Measurements from ENCODE around the gene ATP1B1. TPM values are rescaled to one million over a fixed set of nuclear protein-coding genes. Genes with fewer than 3 reads are reported as not detected.

The ATP1B1 gene
- total and polyA plus RNA-seq, 2 of the 13 experiments (the other 11 are each of a cell fraction or from before 2014, with no cell fraction given) = 134 to 135 TPM

DNA sequence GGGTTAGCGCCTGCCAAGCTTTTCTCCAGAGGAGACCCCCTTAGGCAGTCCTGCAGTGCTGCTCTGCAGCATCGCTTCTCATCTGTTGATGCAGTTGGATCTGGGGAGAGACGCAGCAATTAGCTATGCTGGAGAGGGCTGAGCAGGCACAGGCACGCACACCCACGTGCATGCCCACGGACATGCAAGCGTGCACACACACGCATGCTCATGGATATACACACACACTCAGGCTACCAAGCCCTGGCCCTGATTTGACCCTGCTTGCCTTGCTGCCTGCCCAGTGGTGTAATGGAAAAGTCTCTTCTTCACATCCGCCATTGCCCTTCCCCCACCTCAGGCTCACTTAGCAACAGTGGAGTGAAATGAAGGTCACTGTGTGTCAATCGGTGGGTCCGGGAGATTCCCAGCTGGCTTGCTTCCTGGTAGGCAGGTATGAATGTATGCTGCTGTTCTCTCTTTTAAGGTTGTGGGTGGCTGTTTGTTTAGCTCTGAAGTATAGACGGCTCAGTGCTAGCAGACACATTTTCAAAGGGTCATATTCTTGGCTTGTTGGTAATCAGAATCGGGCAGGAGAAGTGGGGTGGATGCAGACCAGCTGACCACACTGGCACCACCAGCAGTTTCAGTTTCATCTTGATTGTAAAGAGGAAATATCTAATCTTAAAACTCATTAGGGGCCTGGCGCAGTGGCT, 9.5 kb downstream of the ATP1B1 start (continued):
- TF ChIP-seq ONECUT2 (CRISPR knock-in tag; IDR thresholded peaks at IDR 0.05) (0 out of 2 replicates have a peak, but pooled peaks have one; percentile 38), BORCS8-MEF2B (CRISPR knock-in tag; IDR thresholded peaks at IDR 0.05) (peak; percentile 63; the same call in 1 of the 2 replicates), FOXK1 (CRISPR knock-in tag; IDR thresholded peaks at IDR 0.05; ENCODE audit: borderline replicate concordance, low read depth) (peak; percentile 77; the same call in 1 of the 2 replicates), SAP130 (CRISPR knock-in tag; IDR thresholded peaks at IDR 0.05; ENCODE audit: low read depth) (peak; percentile 90), HDAC6 (IDR thresholded peaks at IDR 0.05; ENCODE audit: low read depth, low read length) (no peak), KLF16 (CRISPR knock-in tag; IDR thresholded peaks at IDR 0.05) (0 out of 4 replicates have a peak, but pooled peaks of 1 of the 2 experiments have one; percentile 18), ZBTB1 (CRISPR knock-in tag; IDR thresholded peaks at IDR 0.05; ENCODE audit: borderline replicate concordance) (no peak), YY1 (IDR thresholded peaks at IDR 0.05; ENCODE audit: insufficient read depth, insufficient replicate concordance, low read depth, low read length) (peak; percentile 82), TARDBP (CRISPR knock-in tag; IDR thresholded peaks at IDR 0.05) (peak; percentile 84), SYNCRIP (IDR thresholded peaks at IDR 0.05; ENCODE audit: insufficient read depth, low read depth, low read length) (no peak), KAT2B (IDR thresholded peaks at IDR 0.05; ENCODE audit: borderline replicate concordance, low read depth, low read length) (no peak), ZNF572 (CRISPR knock-in tag; IDR thresholded peaks at IDR 0.05) (no peak), ZBTB8A (CRISPR knock-in tag; IDR thresholded peaks at IDR 0.05; ENCODE audit: borderline replicate concordance, low read depth) (no peak), ZNF512 (CRISPR knock-in tag; IDR thresholded peaks at IDR 0.05) (no peak), SP1 (IDR thresholded peaks at IDR 0.05) (no peak), SP1 (CRISPR knock-in tag; IDR thresholded peaks at IDR 0.05) (no peak), SPEN (CRISPR knock-in tag; IDR thresholded peaks at IDR 0.05; ENCODE audit: low read depth) (peak; percentile 64; the same call in 1 of the 2 replicates), YEATS2 (CRISPR knock-in tag; IDR thresholded peaks at IDR 0.05; ENCODE audit: borderline replicate concordance) (no peak), ZNF10 (CRISPR knock-in tag; IDR thresholded peaks at IDR 0.05; ENCODE audit: borderline replicate concordance, low read depth) (no peak), ZNF335 (CRISPR knock-in tag; IDR thresholded peaks at IDR 0.05) (0 out of 2 replicates have a peak, but pooled peaks have one; percentile 53)
- TF ChIP-seq, protein P1, sequence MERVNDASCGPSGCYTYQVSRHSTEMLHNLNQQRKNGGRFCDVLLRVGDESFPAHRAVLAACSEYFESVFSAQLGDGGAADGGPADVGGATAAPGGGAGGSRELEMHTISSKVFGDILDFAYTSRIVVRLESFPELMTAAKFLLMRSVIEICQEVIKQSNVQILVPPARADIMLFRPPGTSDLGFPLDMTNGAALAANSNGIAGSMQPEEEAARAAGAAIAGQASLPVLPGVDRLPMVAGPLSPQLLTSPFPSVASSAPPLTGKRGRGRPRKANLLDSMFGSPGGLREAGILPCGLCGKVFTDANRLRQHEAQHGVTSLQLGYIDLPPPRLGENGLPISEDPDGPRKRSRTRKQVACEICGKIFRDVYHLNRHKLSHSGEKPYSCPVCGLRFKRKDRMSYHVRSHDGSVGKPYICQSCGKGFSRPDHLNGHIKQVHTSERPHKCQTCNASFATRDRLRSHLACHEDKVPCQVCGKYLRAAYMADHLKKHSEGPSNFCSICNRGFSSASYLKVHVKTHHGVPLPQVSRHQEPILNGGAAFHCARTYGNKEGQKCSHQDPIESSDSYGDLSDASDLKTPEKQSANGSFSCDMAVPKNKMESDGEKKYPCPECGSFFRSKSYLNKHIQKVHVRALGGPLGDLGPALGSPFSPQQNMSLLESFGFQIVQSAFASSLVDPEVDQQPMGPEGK (CRISPR knock-in tag; IDR thresholded peaks at IDR 0.05) = peak; percentile 68
- TF ChIP-seq, protein P2, sequence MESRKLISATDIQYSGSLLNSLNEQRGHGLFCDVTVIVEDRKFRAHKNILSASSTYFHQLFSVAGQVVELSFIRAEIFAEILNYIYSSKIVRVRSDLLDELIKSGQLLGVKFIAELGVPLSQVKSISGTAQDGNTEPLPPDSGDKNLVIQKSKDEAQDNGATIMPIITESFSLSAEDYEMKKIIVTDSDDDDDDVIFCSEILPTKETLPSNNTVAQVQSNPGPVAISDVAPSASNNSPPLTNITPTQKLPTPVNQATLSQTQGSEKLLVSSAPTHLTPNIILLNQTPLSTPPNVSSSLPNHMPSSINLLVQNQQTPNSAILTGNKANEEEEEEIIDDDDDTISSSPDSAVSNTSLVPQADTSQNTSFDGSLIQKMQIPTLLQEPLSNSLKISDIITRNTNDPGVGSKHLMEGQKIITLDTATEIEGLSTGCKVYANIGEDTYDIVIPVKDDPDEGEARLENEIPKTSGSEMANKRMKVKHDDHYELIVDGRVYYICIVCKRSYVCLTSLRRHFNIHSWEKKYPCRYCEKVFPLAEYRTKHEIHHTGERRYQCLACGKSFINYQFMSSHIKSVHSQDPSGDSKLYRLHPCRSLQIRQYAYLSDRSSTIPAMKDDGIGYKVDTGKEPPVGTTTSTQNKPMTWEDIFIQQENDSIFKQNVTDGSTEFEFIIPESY (CRISPR knock-in tag; IDR thresholded peaks at IDR 0.05) = peak; percentile 98
